GM21717 (cell line): ENCODE results near the gene TNFRSF17.

ENCODE experiments used
- ATAC-seq: cut with Tn5 transposase; IDR thresholded peaks from one replicate; pipeline ENCODE4 v1.9.1; 2021; ENCODE audit warnings: mild to moderate bottlenecking, moderate library complexity; ENCODE audit not compliant: unreplicated experiment

Gene TNFRSF17

GRCh38 chr16:12000032-12000431 is 35.0 kb downstream of the TNFRSF17 start:
- ATAC-seq = no peak

GRCh38 chr16:12002447-12003006 is 37.5 kb downstream of the TNFRSF17 start:
- ATAC-seq = no peak

- ATAC-seq = no peak
Observed at GRCh38 chr16:12006637-12007036, 41.6 kb downstream of the TNFRSF17 start.

DNA sequence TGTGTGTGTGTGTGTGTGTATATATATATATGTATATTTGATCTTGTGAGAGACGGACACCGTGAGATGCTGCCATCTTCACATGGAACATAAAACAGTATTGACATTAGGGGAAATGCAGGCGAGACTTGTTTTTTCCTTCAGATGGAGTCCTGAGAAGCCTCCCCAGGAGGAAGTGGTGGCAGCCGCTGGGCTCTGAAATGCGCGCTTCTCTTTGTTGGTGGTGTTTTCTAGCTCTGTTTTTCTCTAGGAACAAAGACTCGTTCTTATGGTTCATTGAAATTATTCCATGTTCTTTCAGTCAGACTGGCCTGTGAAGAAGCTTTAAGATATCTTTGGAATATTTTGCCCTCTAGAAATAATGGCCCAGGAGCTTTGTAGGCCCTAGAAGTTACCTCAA is 44.5 kb downstream of the TNFRSF17 start:
- ATAC-seq = no peak

DNA sequence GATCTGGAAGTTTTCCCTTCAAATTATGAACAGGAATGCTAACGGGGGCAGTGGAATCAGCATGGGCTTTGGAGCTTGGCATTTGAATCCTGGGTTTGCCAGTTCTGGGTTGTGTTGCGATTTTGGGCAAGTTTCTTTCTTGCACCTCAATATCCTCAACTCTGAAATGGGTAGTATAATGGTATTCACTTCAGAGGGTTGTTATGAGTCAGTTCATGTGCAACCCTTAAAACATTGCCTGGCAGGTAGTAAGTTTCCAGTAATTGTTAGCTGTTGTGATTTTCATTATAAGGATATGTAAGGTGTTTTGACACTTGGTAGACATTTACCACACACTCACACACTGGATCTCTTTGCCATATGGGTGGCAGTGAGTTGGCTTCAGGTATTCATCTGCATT is 44.9 kb downstream of the TNFRSF17 start:
- ATAC-seq = no peak

DNA sequence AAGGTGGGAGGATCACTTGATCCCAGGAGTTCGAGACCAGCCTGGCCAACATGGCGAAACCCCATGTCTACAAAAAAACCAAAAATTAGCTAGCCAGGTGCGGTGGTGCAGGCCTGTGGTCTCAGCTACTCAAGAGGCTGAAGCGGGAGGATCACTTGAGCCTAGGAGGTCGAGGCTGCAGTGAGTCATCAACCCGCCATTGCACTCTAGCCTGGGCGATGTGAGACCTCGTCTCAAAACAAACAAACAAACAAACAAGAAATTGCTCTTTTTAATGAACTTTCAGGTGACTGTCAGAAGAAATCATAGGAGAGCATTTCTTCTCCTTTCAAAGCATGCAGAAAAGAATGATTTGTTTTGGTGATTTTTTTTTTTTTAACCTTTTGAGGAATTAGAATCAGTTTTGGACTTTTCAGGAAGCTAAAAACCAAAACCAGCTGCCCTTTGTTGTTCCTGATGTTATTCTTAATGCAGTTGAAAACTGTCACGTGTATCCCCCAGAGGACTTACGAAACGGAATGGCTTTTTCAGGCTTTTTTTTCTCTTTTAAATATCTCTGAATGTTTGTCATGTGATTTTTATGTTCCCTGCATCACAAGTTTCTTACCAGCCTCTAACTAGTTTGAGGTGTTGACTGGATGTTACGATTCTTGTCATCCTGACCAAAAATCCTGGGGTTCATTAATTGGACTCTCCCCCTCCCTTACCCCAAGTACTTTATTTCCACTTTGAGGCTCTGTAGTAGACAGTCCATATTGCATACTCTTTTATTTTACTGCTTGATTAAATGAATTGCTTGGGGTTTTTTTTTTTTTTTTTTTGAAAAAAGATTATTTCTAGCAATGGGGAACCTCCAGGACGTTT is 45.6 kb downstream of the TNFRSF17 start:
- ATAC-seq = no peak

GRCh38 chr16:12011565-12011964 is 46.6 kb downstream of the TNFRSF17 start:
- no peak for ATAC-seq

- ATAC-seq = no peak
Observed at GRCh38 chr16:12016291-12016947, 51.4 kb downstream of the TNFRSF17 start.

- no peak for ATAC-seq
Observed at GRCh38 chr16:12017558-12017957, 52.5 kb downstream of the TNFRSF17 start.
